Measurements from ENCODE around the gene CELF4.

Gene CELF4

GRCh38 chr18:37276111-37276890 is 289.3 kb downstream of the CELF4 start:
- H3K79me2 ChIP-seq = no peaks in the 10 kb centered on the region
- no peaks in the 10 kb centered on the region for H3K4me1 ChIP-seq
- no peak overlapping the region for H3K4me2 ChIP-seq (ENCODE audit: low read length)
- H3K27me3 ChIP-seq (ENCODE audit: control insufficient read depth, insufficient read depth, low read length) = no peaks in the 10 kb centered on the region
- no peak overlapping the region for H3K27ac ChIP-seq
- H3K9ac ChIP-seq = no peak overlapping the region
- no peak overlapping the region for H2AFZ ChIP-seq
- no peak for TF ChIP-seq CTCF (IDR thresholded peaks at IDR 0.05)
- H3K9me3 ChIP-seq (ENCODE audit: control insufficient read depth, low read length) = no peaks in the 10 kb centered on the region
- no peaks in the 10 kb centered on the region for H3K36me3 ChIP-seq (ENCODE audit: control insufficient read depth, insufficient read depth, low read length)
- H3K4me3 ChIP-seq (ENCODE audit: low read depth, low read length) = no peak overlapping the region

- TF ChIP-seq CTCF (IDR thresholded peaks at IDR 0.05) = no peak
These were observed 290.3 kb downstream of the CELF4 start for GRCh38 chr18:37275237-37275741.

DNA sequence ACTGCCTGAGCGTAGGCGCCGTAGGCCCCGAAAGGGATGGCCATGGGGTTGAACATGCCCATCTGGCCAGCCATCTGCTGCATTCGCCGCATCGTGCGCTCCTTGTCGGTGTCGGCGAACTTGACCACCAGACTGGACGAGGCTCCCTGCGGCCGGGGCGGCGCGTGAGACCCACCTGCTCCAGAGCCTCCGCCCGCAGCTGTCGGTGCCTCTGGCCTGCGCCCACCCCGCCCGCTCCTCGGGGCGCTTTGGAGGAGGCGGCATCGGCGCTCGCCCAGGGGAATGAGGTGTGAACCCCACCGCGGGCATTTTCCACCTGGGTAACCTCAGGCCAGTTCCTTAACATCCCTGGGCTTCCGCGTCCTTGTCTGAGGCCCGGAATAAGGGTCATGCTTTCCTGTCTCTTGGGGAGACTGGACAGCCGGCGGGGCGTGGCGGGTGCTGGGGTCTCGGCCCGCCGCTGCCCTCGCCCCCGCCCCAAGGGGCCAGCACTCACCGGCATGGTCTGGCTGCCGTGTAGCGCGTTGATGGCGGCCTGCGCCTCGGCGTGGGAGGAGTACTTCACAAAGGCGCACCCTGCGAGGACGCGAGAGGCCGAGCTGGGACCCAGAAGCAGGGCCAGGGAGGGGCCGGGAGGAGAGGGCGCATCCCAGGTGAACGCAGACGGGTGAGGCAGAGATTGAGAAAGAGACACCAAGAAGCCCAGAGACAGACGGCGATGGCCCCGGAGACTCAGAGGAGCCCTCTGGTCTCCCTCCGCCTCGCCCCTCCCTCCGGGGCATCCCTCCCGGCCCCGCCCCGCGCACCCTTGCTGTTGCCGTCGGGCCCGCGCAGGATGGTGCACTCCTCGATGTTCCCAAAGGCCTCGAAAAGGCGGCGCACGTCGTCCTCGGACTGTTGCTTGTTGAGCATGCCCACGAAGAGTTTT is 291.0 kb downstream of the CELF4 start:
- Histone ChIP-seq H3K27ac (no peak overlapping the region), H3K4me3 (ENCODE audit: low read depth, low read length) (no peak overlapping the region), H3K9me3 (ENCODE audit: control insufficient read depth, low read length) (no peaks in the 10 kb centered on the region), H3K9ac (no peak overlapping the region), H3K79me2 (no peaks in the 10 kb centered on the region), H2AFZ (peak overlapping the region; percentile 15), H3K36me3 (ENCODE audit: control insufficient read depth, insufficient read depth, low read length) (no peaks in the 10 kb centered on the region), H3K4me1 (no peaks in the 10 kb centered on the region), H3K27me3 (ENCODE audit: control insufficient read depth, insufficient read depth, low read length) (no peaks in the 10 kb centered on the region), H3K4me2 (ENCODE audit: low read length) (no peak overlapping the region)
- no peak for TF ChIP-seq CTCF (IDR thresholded peaks at IDR 0.05)

More at GRCh38 chr18:37275237-37275741, 290.3 kb downstream of the CELF4 start:
- Histone ChIP-seq H3K4me1 (no peaks in the 10 kb centered on the region), H3K4me3 (ENCODE audit: low read depth, low read length) (no peak overlapping the region), H3K9me3 (ENCODE audit: control insufficient read depth, low read length) (no peaks in the 10 kb centered on the region), H2AFZ (peak overlapping the region; percentile 15), H3K36me3 (ENCODE audit: control insufficient read depth, insufficient read depth, low read length) (no peaks in the 10 kb centered on the region), H3K79me2 (no peaks in the 10 kb centered on the region), H3K9ac (no peak overlapping the region), H3K4me2 (ENCODE audit: low read length) (no peak overlapping the region), H3K27me3 (ENCODE audit: control insufficient read depth, insufficient read depth, low read length) (no peaks in the 10 kb centered on the region), H3K27ac (no peak overlapping the region)

- TF ChIP-seq CTCF (IDR thresholded peaks at IDR 0.05) = no peak
- no peaks in the 10 kb centered on the region for H3K36me3 ChIP-seq (ENCODE audit: control insufficient read depth, insufficient read depth, low read length)
- H3K27me3 ChIP-seq (ENCODE audit: control insufficient read depth, insufficient read depth, low read length) = no peaks in the 10 kb centered on the region
- no peak overlapping the region for H2AFZ ChIP-seq
- no peaks in the 10 kb centered on the region for H3K79me2 ChIP-seq
- no peaks in the 10 kb centered on the region for H3K9me3 ChIP-seq (ENCODE audit: control insufficient read depth, low read length)
- H3K9ac ChIP-seq = no peak overlapping the region
- H3K27ac ChIP-seq = no peak overlapping the region
- H3K4me1 ChIP-seq = no peaks in the 10 kb centered on the region
- no peak overlapping the region for H3K4me2 ChIP-seq (ENCODE audit: low read length)
- H3K4me3 ChIP-seq (ENCODE audit: low read depth, low read length) = no peak overlapping the region
These were observed 292.8 kb downstream of the CELF4 start for GRCh38 chr18:37272841-37273240.
